Sigmoid colon (tissue), 4 donors: ENCODE results near the gene CACNA1F.

ENCODE experiments used
- EP300 ChIP-seq, 4 donors: sonication (generic); formaldehyde crosslinking; IDR thresholded peaks; one replicate each; pipeline ENCODE4 v1.6.1; 2017; ENCODE audit warnings: antibody characterized with exemption in 4 of 4
- POLR2A ChIP-seq, 2 donors: fragments of 450-650 bp; IDR thresholded peaks; one replicate each; pipeline ENCODE4 v1.6.1; 2016; ENCODE audit warnings: antibody characterized with exemption in 2 of 2, mild to moderate bottlenecking in 2 of 2, moderate library complexity in 2 of 2
- TF ChIP-seq, protein P1 (sequence below), 4 experiments: fragments of 450-650 bp in 3 of 4; fragments of 200-600 bp in 1 of 4; IDR thresholded peaks; one replicate each; pipeline ENCODE4 v1.5.1; 2016 to 2019; ENCODE audit warnings: antibody characterized with exemption in 4 of 4, mild to moderate bottlenecking in 3 of 4, moderate library complexity in 2 of 4

- TF ChIP-seq, protein P1, sequence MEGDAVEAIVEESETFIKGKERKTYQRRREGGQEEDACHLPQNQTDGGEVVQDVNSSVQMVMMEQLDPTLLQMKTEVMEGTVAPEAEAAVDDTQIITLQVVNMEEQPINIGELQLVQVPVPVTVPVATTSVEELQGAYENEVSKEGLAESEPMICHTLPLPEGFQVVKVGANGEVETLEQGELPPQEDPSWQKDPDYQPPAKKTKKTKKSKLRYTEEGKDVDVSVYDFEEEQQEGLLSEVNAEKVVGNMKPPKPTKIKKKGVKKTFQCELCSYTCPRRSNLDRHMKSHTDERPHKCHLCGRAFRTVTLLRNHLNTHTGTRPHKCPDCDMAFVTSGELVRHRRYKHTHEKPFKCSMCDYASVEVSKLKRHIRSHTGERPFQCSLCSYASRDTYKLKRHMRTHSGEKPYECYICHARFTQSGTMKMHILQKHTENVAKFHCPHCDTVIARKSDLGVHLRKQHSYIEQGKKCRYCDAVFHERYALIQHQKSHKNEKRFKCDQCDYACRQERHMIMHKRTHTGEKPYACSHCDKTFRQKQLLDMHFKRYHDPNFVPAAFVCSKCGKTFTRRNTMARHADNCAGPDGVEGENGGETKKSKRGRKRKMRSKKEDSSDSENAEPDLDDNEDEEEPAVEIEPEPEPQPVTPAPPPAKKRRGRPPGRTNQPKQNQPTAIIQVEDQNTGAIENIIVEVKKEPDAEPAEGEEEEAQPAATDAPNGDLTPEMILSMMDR (IDR thresholded peaks at IDR 0.05): no peak
- TF ChIP-seq POLR2A (IDR thresholded peaks at IDR 0.05) (no peak), EP300 (IDR thresholded peaks at IDR 0.05) (no peak)
Measured at GRCh38 chrX:49177873-49178480, 55.2 kb downstream of the CACNA1F start.
